Globus pallidus (tissue), 1 donor: Measurements from ENCODE around the gene TMEM201.

Experiments
- DNase-seq: peaks from one replicate; pipeline ENCODE4 v3.0.0-alpha.2; 2015; ENCODE audit warnings: low spot score

Gene TMEM201

DNA sequence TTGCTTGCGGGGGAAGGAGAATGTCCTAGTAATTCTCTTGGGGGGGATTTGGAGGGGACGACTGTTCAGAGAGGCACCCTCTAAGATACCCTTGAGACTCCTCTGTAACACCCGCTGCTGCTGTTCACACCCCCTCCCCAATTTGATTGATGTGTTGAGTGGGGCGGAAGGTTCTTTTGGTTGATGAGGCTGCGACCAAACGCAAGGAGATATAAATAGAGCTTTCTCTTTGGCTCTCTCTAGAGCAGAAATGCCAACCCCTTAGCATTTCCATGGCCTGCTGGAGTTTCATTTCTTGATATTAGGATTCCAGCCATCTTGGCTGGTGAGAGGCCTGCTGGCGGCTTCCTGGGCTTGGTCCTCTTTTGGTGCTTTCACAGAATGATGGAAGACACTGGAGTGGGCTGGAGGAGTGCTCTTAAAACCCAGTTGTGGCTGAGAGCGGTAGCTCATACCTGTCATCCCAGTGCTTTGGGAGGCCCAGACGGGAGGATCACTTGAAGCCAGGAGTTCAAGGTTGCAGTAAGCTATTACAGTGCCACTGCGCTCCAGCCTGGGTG, 64.9 kb downstream of the TMEM201 start:
- no peak for DNase-seq

DNA sequence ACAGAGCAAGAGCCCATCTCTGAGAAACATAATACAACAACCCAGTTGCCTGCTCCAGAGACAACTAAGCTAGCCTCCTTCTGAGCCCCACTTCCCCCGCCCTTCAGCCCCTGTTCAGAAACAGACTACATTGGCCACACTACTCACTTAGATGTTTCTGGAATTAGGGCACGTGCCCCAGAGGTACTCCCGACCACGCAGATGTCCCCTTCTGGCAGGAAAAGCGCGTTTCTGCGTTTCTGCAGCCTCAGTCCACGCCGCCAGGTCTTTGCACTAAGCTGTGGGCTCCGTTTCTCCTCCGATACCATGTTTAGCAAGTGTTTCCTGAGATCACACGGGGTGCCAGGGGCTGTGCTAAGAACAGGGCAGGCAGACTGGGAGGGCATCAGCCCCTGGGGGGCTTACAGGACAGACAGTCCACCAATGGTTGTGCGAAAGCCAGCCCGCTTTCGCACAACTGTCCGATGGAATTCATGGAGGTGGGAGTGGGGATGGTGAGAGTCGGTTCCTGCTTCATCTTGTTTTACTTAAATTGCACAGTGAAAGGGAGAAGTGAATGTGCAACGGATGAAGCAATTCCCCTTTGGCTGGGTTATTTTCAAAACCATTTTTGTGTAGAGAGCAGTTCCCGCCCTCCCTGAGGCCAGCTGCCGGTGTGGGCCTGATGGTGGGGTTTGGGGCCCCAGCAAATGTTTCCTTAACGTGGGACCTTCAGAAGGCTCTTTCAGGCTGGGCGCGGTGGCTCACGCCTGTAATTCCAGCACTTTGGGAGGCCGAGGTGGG, 65.5 kb downstream of the TMEM201 start:
- DNase-seq, result peak; percentile 33

DNA sequence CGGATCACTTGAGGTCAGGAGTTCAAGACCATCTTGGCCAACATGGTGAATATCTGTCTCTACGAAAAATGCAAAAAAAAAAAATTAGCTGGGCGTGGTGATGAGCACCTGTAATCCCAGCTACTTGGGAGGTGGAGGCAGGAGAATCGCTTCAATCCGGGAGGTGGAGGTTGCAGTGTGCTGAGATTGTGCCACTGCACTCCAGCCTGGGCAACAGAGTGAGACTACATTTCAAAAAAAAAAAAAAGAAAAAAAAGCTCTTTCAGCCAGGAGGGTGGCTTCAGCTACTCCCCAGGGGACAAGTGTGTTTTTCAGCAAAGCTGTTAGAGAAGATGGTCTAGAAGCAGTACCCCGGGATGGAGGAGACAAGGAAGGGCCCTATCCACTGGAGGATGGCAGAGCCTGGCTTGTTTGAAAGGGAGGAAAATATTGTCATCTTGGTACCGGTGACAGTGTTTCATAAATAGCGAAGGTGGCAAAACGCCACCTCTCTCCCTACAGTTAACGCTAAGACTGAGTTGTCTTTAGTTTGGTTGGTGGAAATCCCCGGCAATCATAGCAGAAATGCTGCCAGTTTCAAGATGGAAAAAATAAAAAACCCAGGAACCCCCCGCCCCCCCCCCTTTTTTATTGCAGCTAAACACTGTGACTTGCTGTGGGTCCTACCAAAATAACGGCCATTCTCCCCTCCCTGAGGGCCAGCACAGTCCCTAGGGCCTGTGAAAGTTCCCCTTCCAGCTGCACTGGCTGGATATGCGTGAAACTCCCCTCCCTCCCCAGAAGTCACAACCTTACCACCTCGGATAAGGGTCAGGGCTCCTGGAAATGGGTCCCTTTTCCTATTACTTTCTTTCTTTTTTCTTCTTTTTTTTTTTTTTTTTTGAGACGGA, 66.4 kb downstream of the TMEM201 start:
- DNase-seq, result no peak

DNA sequence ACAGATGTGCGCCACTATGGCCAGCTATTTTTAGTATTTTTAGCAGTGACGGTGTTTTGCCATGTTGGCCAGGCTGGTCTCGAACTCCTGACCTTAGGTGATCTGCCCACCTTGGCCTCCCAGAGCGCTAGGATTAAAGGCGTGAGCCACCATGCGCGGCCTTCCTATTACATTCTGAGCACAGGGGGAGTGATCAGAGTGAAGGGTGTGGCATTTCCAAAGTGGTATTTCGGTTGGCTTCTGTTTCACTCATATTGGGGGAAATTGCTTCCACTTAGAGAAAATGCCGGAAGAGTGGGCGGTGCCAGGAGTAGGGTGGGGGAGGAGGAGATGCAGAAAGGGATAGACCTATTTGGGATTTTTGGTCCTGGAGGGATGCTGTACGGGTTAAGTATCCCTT, 67.1 kb downstream of the TMEM201 start:
- no peak for DNase-seq

DNA sequence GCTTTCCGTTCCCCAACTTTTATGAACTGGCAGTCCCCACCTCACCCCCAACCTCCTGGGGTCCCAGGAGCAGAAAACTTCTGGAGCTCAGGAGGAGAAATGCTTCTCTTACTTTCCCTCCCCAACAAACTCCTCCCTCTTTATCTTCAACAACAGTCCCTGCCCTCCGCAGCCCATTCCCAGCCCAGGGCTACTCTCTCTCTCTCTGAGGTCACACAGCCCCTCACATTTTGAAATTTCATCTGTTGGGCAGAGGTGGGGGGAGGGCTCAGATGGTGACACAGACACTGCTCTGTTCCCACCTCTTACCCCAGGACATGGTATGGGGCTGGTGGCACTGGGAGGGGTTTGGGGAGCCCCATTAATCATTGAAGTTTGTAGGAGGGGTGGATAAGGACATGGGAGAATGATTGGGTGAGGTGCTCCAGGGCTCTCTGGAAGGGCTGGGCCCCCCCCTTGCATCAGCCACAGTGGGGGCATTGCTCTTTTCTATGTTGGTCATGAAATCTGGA, 68.9 kb downstream of the TMEM201 start:
- DNase-seq, result no peak

DNA sequence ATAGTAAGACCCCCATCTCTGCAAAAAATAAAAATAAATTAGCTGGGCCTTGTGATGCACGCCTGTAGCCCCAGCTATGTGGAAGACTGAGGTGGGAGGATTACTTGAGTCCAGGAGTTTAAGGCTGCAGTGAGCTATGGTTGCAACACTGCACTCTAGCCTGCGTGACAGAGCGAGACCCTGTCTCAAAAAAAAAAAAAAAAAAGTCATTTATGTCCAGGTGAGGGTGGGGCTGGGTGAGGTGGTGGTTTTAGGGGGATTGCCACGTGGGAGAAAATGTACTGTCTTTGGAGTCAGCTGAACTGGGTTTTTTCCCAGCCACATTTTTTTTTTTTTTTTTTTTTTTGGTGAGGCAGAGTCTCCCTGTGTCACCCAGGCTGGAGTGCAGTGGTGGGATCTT, 69.5 kb downstream of the TMEM201 start:
- no peak for DNase-seq

DNA sequence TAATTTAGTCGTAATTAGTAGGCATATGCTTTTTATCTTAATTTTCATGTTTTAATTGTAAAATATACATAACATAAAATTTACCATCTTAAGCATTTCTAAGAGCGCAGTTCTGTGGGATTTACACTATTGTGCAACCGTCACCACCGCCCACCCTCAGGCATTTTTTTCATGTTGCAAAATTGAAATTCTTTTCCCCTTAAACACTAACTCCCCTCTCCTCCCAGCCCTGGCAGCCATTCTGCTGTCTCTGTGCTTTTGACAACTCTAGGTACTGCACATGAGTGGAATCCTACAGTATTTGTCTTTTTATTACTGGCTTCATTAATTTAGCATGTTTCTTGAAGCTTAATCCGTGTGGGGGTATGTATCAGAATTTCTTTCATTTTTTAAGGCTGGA, 70.6 kb downstream of the TMEM201 start:
- DNase-seq, result no peak

DNA sequence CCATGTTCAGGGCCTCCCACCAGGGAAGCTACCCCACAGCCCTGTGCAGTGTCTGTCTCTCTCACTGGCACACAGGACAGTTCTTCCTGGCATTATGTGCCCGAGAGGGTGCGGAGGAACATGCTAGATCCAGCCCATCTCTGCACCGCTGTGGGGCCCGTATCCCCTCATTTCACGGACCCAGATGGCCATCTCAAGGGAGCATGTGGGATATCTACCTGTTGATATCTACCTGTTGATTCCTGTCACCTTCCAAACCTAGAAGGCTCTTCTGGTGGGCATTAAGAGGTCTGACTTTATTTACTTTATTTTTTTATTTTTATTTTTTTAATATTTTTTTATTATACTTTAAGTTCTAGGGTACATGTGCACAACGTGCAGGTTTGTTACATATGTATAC, 74.5 kb downstream of the TMEM201 start:
- no peak for DNase-seq
